OCI-LY7 (cell line): ENCODE results near the gene SDCBP2.

Source experiments
- CTCF ChIP-seq: fragments of 200-600 bp; sonication (generic); conservative IDR thresholded peaks from 2 replicates; pipeline ENCODE4 v1.5.1; 2014; ENCODE audit warnings: mild to moderate bottlenecking, antibody characterized with exemption, low read length, moderate library complexity, mixed read lengths
- EZH2phosphoT487 ChIP-seq: fragments of 200-600 bp; sonication (generic); IDR thresholded peaks from 2 replicates; pipeline ENCODE4 v1.6.1; 2018; ENCODE audit warnings: low read depth, borderline replicate concordance, mild to moderate bottlenecking, mixed run types, antibody characterized with exemption, low read length, moderate library complexity, mixed read lengths

GRCh38 chr20:1283522-1284510, 45.1 kb downstream of the SDCBP2 start:
- TF ChIP-seq CTCF = no peak
- TF ChIP-seq EZH2phosphoT487 = no peak
